Fibroblast of lung (primary cell): ENCODE results near the gene MLXIP.

Experiments used
- CTCF ChIP-seq, 2 donors: IDR thresholded peaks in 1 of 2; conservative IDR thresholded peaks in 1 of 2; 1 replicate in 1 of 2; 2 replicates in 1 of 2; pipeline ENCODE4 v1.5.1; 2011 to 2012; ENCODE audit warnings: low read length in 2 of 2, control low read depth in 1 of 2, inconsistent platforms in 1 of 2, low read depth in 1 of 2, mild to moderate bottlenecking in 1 of 2
- EZH2 ChIP-seq: IDR thresholded peaks from 2 replicates; pipeline ENCODE4 v1.5.1; 2012; ENCODE audit warnings: low read length, control low read depth, mild to moderate bottlenecking; ENCODE audit errors: missing control alignments

- no peak for TF ChIP-seq EZH2
- TF ChIP-seq CTCF (conservative IDR thresholded peaks at IDR 0.05 in 1 of 2, IDR thresholded peaks at IDR 0.05 in 1 of 2; ENCODE audit: low read depth in 1 of 2, low read length in 2 of 2): no peak
Observed at GRCh38 chr12:122129131-122129530, 50.6 kb downstream of the MLXIP start.
